ENCODE measurements around the gene SPINT2. TPM values are rescaled to one million over a fixed set of nuclear protein-coding genes. Genes with fewer than 3 reads are reported as not detected.
"Not testable (repeated sequence)": the region's sequence is repeated elsewhere in the genome, so short reads cannot be mapped to it uniquely, and the experiment has no call there.

SPINT2 gene, protein sequence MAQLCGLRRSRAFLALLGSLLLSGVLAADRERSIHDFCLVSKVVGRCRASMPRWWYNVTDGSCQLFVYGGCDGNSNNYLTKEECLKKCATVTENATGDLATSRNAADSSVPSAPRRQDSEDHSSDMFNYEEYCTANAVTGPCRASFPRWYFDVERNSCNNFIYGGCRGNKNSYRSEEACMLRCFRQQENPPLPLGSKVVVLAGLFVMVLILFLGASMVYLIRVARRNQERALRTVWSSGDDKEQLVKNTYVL
- 240 and 383 TPM in 2 replicates for total RNA-seq (2014; rRNA removed; shearing (Covaris generic))

DNA sequence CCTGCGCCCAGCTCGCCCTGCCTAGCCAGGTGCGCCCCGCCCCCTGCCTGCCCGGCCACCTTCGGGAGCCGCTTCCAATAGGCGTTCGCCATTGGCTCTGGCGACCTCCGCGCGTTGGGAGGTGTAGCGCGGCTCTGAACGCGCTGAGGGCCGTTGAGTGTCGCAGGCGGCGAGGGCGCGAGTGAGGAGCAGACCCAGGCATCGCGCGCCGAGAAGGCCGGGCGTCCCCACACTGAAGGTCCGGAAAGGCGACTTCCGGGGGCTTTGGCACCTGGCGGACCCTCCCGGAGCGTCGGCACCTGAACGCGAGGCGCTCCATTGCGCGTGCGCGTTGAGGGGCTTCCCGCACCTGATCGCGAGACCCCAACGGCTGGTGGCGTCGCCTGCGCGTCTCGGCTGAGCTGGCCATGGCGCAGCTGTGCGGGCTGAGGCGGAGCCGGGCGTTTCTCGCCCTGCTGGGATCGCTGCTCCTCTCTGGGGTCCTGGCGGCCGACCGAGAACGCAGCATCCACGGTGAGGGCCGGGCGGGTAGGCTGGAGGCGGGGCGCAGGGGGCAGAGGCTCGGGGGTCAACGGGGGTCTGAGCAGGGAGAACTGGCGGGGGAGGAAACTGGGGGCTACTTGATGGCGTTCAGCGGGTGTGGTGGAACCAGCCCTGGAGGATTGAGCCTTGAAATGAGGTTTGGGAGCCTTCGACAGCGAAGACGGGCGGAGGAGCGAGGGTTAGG is at the start of gene SPINT2:
Gene SPINT2 (plus strand): TSS at position 88 of the 727 bp plus-strand sequence. CDS start 320 bp downstream, at position 408.
- DNase-seq (ENCODE audit: low spot score) = no peak
- in situ Hi-C loops (cut with HindIII; ENCODE audit: low sequenced_read_pairs) = no loop called here

DNA sequence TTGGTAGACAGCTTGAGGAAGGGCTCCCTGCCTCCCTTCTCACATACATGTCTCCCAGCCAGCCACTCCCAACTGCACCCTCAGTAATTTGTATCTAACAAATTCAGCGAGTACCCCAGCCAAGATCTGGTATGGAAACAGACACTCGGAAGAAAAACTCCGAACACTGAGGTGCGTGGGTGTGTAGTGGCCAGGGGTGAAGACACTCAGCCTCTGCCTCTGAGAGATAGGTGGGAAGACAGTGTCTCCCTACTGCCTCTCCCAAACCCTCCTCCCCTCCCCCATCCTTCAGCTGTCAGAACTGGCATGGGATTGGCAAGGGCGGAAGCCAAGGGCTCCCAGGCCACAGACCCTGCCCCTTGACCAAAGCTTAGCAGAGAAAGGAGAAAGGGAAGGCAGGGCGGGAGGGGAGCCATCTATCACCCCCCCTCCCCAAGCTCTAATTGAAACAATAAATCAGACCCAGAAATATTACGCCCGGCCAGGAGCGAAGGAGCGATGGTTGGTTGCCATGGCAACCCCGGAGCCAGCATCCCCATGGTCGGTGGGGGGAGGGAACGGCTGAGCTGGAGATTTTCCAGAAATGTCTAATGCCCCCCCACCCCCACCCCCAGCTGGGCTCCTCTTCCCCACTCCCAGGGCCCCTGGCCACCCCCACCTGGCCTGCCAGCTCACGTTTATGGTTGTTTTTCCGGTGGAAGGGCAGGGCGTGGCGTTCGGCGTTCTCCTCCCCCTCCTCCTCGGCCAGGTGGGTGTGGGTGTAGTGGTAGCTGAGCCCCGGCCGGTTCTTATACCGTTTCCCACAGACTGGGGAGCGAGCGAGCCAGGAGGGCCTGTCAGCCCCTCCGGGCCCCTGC is 47.4 kb upstream of the SPINT2 start:
- in situ Hi-C loops (cut with HindIII; ENCODE audit: low sequenced_read_pairs) = loop anchor here (10.0 kb wide), 1 partner anchor 72 kb away; no protein-coding TSS in a partner anchor
- no peak for DNase-seq (ENCODE audit: low spot score)

GRCh38 chr19:38218204-38218603 is 46.2 kb upstream of the SPINT2 start:
- no peak for DNase-seq (ENCODE audit: low spot score)
- in situ Hi-C loops (cut with HindIII; ENCODE audit: low sequenced_read_pairs) = loop anchor here (10.0 kb wide), 1 partner anchor 73 kb away; no protein-coding TSS in a partner anchor

DNA sequence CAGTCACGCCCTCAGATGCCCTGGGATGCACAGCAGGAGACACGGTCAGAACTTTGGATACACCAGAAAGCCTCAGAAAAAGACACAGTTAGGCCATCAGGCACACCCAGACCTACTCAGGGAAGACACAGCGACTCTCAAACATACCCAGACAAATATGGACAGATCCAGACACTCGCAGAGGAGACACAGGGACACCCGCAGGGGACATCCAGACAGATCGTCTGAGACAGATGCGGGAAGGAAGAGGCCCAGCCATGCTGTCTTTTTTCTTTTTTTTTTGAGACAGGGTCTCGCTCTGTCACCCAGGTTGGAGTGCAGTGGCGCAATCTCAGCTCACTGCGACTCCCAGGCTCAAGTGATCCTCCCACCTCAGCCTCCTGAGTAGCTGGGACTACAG is 45.2 kb upstream of the SPINT2 start:
- in situ Hi-C loops (cut with HindIII; ENCODE audit: low sequenced_read_pairs) = loop anchor here (10.0 kb wide), 1 partner anchor 74 kb away; no protein-coding TSS in a partner anchor

GRCh38 chr19:38221421-38221820 is 43.0 kb upstream of the SPINT2 start:
- no peak for DNase-seq (ENCODE audit: low spot score)
- in situ Hi-C loops (cut with HindIII; ENCODE audit: low sequenced_read_pairs) = no loop called here

More for the DNA sequence above, 45.2 kb upstream of the SPINT2 start:
- no peak for DNase-seq (ENCODE audit: low spot score)

DNA sequence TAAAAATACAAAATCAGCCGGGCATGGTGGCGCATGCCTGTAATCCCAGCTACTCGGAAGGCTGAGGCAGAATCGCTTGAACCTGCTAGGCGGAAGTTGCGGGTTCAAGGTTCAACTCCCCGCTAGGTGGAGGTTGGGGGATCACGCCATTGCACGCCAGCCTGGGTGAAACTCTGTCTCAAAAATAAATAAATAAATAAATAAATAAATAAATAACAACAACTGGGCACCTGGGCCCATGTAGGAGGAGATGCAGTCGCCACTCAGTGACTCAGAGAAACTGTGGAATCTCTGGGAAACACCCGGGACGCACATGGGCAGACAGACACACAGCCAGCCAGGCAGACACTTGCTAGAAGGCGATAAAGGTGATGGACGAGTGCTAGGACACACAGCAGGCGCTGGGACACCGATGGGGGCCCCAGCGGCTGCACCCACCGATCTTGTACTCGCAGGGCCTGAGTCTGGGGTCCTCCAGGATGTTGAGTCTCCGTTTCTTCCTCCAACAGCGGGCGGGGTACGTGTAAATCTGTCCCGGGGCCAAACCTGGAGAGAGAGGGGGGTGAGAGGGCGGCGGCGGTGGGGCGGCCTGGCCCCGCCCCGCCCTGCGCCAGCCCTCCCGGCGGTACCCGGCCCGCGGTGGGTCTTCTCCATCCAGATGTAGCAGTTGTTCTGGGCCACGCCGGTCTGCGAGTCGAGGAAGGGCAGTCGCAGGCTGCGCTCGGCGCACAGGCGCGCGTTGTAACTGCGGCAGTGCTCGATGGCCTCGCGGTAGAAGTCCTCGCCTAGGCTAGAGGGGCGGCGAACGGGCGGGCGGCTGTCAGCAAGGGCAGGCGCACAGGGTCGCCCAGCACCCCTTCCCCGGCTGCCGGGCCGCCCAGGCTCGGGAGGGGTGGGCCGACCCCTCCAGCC is 42.2 kb upstream of the SPINT2 start:
- no peak for DNase-seq (ENCODE audit: low spot score)
- in situ Hi-C loops (cut with HindIII; ENCODE audit: low sequenced_read_pairs) = no loop called here

- in situ Hi-C loops (cut with HindIII; ENCODE audit: low sequenced_read_pairs) = no loop called here
- no peak for DNase-seq (ENCODE audit: low spot score)
Measured at GRCh38 chr19:38223119-38223523, 41.3 kb upstream of the SPINT2 start.

DNA sequence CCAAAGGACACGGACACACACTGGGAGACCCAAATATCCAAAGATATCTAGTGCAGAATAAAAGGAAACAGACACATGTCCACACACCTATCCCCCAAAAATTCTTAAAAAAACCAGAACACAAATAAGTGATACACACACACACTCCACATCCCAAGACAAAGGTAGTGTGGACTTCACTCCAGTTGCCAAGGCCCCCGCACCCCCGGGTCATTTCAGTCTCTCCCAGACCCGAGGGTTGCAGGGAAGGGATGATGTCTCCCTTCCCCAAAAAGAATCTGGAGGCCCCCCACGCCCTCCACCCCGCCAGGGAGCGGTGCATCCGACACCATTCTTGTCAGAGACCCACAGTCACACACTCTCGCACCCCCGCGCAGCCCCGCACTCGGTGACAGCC is 40.8 kb upstream of the SPINT2 start:
- DNase-seq (ENCODE audit: low spot score) = no peak
- in situ Hi-C loops (cut with HindIII; ENCODE audit: low sequenced_read_pairs) = no loop called here

DNA sequence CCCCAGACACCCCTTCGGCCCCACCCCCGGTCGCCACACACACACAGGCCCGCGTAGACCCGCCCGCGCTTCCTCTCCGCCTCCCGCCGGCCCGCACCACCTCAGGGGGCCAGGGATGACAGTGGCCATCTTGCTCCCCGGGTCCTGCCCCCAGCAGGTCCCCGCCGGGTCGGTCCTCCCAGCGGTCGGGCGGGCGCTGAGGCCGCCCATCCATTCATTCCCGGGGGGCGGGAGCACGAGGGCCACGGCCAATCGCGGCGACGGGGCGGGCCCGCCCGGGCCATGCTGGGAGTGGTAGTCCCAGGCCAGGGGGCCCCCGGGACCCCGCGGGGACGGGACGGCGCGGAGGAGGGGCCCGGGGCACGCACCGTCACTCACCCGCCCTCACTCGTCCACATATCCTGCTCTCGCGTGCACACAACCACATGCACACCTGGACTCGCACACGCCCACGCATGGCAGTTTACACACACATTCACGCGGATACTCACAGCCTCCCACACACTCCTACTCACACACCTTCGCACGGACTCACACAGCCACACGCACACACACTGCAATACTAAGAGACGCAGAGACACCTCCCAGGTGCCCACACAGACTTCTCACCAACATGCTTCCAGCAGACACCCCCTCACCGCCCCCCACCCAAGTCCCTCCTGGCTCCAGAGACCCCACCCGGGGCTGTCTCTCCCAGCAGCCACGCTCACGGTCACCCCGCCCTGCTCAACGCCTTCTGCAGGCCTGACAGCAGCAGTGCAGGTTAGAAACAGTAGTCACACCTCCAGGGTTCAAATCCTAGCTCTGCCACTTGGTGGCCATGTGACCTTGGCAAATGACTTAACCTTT is 40.1 kb upstream of the SPINT2 start, which contains the start of gene DPF1:
Gene DPF1 (minus strand): TSS at position 209 of the 849 bp plus-strand sequence. CDS start 80 bp downstream, at position 129.
- peak; percentile 80 for DNase-seq (ENCODE audit: low spot score)
- in situ Hi-C loops (cut with HindIII; ENCODE audit: low sequenced_read_pairs) = no loop called here

GRCh38 chr19:38224863-38225218 is 39.5 kb upstream of the SPINT2 start:
- DNase-seq (ENCODE audit: low spot score); in situ Hi-C loops (cut with HindIII; ENCODE audit: low sequenced_read_pairs): not testable (repeated sequence)

GRCh38 chr19:38227287-38228004 is 36.9 kb upstream of the SPINT2 start:
- DNase-seq (ENCODE audit: low spot score) = no peak
- in situ Hi-C loops (cut with HindIII; ENCODE audit: low sequenced_read_pairs) = no loop called here

DNA sequence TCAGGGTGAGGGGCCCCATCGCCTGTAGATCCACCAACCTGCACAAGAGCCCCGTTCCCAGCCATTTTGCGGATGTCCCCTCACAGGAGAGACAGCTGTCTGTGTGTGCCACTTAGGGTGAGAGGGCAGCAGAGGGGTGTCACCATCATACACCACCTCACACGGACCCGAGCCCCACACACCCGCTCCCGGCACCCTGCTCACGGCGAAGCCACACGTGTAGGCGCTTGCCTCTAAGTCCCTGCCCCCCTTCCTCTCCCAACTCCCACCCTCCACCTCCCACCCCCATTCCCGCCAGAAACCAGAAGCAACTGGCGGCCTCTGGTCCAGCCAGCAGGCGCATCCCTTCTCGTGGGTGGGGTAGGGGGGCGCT is 36.4 kb upstream of the SPINT2 start:
- no peak for DNase-seq (ENCODE audit: low spot score)
- in situ Hi-C loops (cut with HindIII; ENCODE audit: low sequenced_read_pairs) = no loop called here

- in situ Hi-C loops (cut with HindIII; ENCODE audit: low sequenced_read_pairs) = no loop called here
- DNase-seq (ENCODE audit: low spot score) = peak; percentile 36
Measured at GRCh38 chr19:38228491-38229439, 35.6 kb upstream of the SPINT2 start.

DNA sequence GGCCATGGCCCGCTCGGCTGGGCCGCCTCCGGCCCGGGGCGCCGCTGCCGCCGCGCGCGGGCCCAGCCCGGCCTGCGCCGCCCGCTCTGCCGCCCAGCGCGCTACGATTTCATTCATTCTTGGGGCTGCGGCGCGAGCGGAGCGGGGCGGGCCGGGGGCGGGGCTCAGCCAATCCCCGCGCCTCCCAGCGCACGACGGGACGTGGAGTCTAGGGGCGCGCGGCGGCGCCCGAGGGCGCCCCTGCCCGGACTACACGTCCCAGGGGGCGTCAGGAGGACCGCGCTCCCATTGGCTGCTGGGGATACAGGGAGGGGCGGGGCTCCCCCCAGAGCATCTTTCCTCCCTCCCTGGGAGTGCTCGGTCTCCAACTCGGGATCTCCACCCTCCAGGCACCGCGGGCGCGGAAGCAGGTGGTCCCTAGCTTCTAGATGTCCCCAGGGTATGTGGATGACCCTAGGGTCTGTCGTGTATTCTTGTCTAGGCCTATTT is 34.7 kb upstream of the SPINT2 start:
- DNase-seq (ENCODE audit: low spot score) = peak; percentile 96
- in situ Hi-C loops (cut with HindIII; ENCODE audit: low sequenced_read_pairs) = no loop called here

- DNase-seq (ENCODE audit: low spot score); in situ Hi-C loops (cut with HindIII; ENCODE audit: low sequenced_read_pairs): not testable (repeated sequence)
Measured at GRCh38 chr19:38230506-38231133, 33.8 kb upstream of the SPINT2 start.

Data from G401 (cell line).